H1 (cell line): ENCODE data around the gene ZBTB46. TPM values are rescaled to one million over a fixed set of nuclear protein-coding genes. Genes with fewer than 3 reads are reported as not detected.

ENCODE experiments used
- CTCF ChIA-PET: fragments of 300-600 bp; sonication (Branson Sonifier 250); formaldehyde crosslinking; loops from one replicate; lab custom pipeline; 2021; ENCODE audit not compliant: partially characterized antibody; lab: Charles Lee
- POLR2A ChIA-PET: fragments of 300-600 bp; sonication (Branson Sonifier 250); formaldehyde crosslinking; loops from one replicate; lab custom pipeline; 2021; ENCODE audit warnings: inconsistent platforms; ENCODE audit not compliant: partially characterized antibody; lab: Charles Lee
- DNase-seq, 2 experiments: peaks; one replicate each; pipeline versions ENCODE4 v3.0.0 to v3.0.0-alpha.2; 2010 to 2022; ENCODE audit warnings: low spot score in 2 of 2, low read depth in 1 of 2, mixed read lengths in 1 of 2
- FAIRE-seq: peaks from 2 replicates; lab custom pipeline; 2011; peaks lifted over from hg19 to GRCh38; lab: Jason Lieb, UNC
- H2AFZ ChIP-seq: 2 replicates; pipeline ENCODE4 v1.8.1; 2012; ENCODE audit warnings: low read length, inconsistent platforms
- H2AK5ac ChIP-seq: 2 replicates; pipeline ENCODE4 v1.6.1; 2013; ENCODE audit warnings: low read depth, low read length
- H2BK120ac ChIP-seq: replicated peaks from 2 replicates; pipeline ENCODE3; 2013; ENCODE audit warnings: low read depth, low read length, inconsistent platforms
- H2BK12ac ChIP-seq: 2 replicates; pipeline ENCODE4 v1.6.1; 2013; ENCODE audit warnings: low read depth, low read length
- H2BK15ac ChIP-seq: 2 replicates; pipeline ENCODE4 v1.6.1; 2013; ENCODE audit warnings: low read length
- H2BK20ac ChIP-seq: 2 replicates; pipeline ENCODE4 v1.6.1; 2013; ENCODE audit warnings: low read length
- H2BK5ac ChIP-seq: 2 replicates; pipeline ENCODE4 v1.6.1; 2013; ENCODE audit warnings: low read depth, low read length
- H3K14ac ChIP-seq: 2 replicates; pipeline ENCODE4 v1.6.1; 2013; ENCODE audit warnings: inconsistent platforms; ENCODE audit not compliant: insufficient read length
- H3K18ac ChIP-seq: 2 replicates; pipeline ENCODE4 v1.6.1; 2013; ENCODE audit warnings: low read length; ENCODE audit errors: extremely low read depth
- H3K23ac ChIP-seq: 2 replicates; pipeline ENCODE4 v1.6.1; 2013; ENCODE audit warnings: inconsistent platforms; ENCODE audit not compliant: insufficient read length
- H3K23me2 ChIP-seq: 2 replicates; pipeline ENCODE4 v1.6.1; 2013; ENCODE audit warnings: low read depth, low read length
- H3K27ac ChIP-seq: 2 replicates; pipeline ENCODE4 v1.6.1; 2011; ENCODE audit warnings: low read depth, low read length, inconsistent platforms
- H3K27me3 ChIP-seq, 4 experiments: replicated peaks in 1 of 4; 1 replicate in 1 of 4; 2 replicates in 3 of 4; pipeline versions ENCODE4 v1.6.1 to v1.8.1; 2011 to 2013; ENCODE audit warnings: low read length in 3 of 4, mild to moderate bottlenecking in 3 of 4, inconsistent platforms in 2 of 4, mixed read lengths in 2 of 4, moderate library complexity in 1 of 4; ENCODE audit not compliant: control insufficient read depth in 3 of 4, insufficient read depth in 3 of 4; ENCODE audit errors: extremely low read depth in 1 of 4
- H3K36me3 ChIP-seq, 4 experiments: 2 replicates each; pipeline versions ENCODE4 v1.6.1 to v1.8.1; 2011 to 2013; ENCODE audit warnings: mild to moderate bottlenecking in 4 of 4, low read length in 3 of 4, moderate library complexity in 2 of 4, control low read depth in 1 of 4, inconsistent platforms in 1 of 4; ENCODE audit not compliant: insufficient read depth in 4 of 4, control insufficient read depth in 2 of 4
- H3K4ac ChIP-seq: replicated peaks from 2 replicates; pipeline ENCODE3; 2013; ENCODE audit warnings: low read length, low read depth, mixed read lengths, inconsistent platforms; ENCODE audit not compliant: insufficient read length
- H3K4me1 ChIP-seq, 4 experiments: replicated peaks in 1 of 4; 1 replicate in 1 of 4; 2 replicates in 3 of 4; pipeline versions ENCODE4 v1.6.1 to v1.8.1; 2011 to 2013; ENCODE audit warnings: low read length in 3 of 4, inconsistent platforms in 2 of 4, mixed read lengths in 1 of 4; ENCODE audit not compliant: insufficient read depth in 4 of 4, control insufficient read depth in 3 of 4
- H3K4me2 ChIP-seq, 2 experiments: 2 replicates each; pipeline versions ENCODE4 v1.6.1 to v1.8.1; 2011 to 2013; ENCODE audit warnings: low read depth in 2 of 2, low read length in 2 of 2, control low read depth in 1 of 2, inconsistent platforms in 1 of 2, mild to moderate bottlenecking in 1 of 2; ENCODE audit not compliant: insufficient read depth in 1 of 2
- H3K4me3 ChIP-seq, 4 experiments: fragments of 200-600, 300-600 bp in 1 of 4; sonication (generic), shearing (Covaris generic), sonication (Bioruptor Twin) in 1 of 4; 2 replicates each; pipeline versions ENCODE4 v1.5.1 to v1.8.1; 2011 to 2016; ENCODE audit warnings: low read length in 4 of 4, low read depth in 3 of 4, control low read depth in 2 of 4, inconsistent platforms in 2 of 4, mild to moderate bottlenecking in 2 of 4, mixed read lengths in 1 of 4, moderate library complexity in 1 of 4; ENCODE audit not compliant: insufficient read depth in 2 of 4; ENCODE audit errors: extremely low read depth in 1 of 4
- H3K56ac ChIP-seq: replicated peaks from 2 replicates; pipeline ENCODE3; 2013; ENCODE audit warnings: low read depth, mild to moderate bottlenecking, mixed read lengths, low read length, inconsistent platforms; ENCODE audit not compliant: insufficient read length
- H3K79me1 ChIP-seq: 2 replicates; pipeline ENCODE4 v1.6.1; 2013; ENCODE audit warnings: low read depth, low read length, control low read depth
- H3K79me2 ChIP-seq, 2 experiments: 2 replicates each; pipeline versions ENCODE4 v1.6.1 to v1.8.1; 2012 to 2013; ENCODE audit warnings: low read length in 2 of 2, mild to moderate bottlenecking in 2 of 2, inconsistent platforms in 1 of 2; ENCODE audit not compliant: insufficient read depth in 2 of 2, control insufficient read depth in 1 of 2
- H3K9ac ChIP-seq, 4 experiments: replicated peaks in 1 of 4; 1 replicate in 1 of 4; 2 replicates in 3 of 4; pipeline versions ENCODE4 v1.6.1 to v1.8.1; 2011 to 2013; ENCODE audit warnings: low read depth in 3 of 4, low read length in 3 of 4, control low read depth in 2 of 4, mild to moderate bottlenecking in 2 of 4, moderate library complexity in 2 of 4, inconsistent platforms in 1 of 4; ENCODE audit errors: extremely low read depth in 1 of 4
- H3K9me3 ChIP-seq, 2 experiments: 2 replicates each; pipeline versions ENCODE4 v1.6.1 to v1.8.1; 2012 to 2013; ENCODE audit warnings: mild to moderate bottlenecking in 2 of 2, moderate library complexity in 2 of 2, control low read depth in 1 of 2, inconsistent platforms in 1 of 2, low read depth in 1 of 2, low read length in 1 of 2, mixed read lengths in 1 of 2; ENCODE audit not compliant: insufficient read depth in 2 of 2
- H4K20me1 ChIP-seq, 2 experiments: replicated peaks in 1 of 2; 2 replicates each; pipeline versions ENCODE3 to v1.8.1; 2011 to 2013; ENCODE audit warnings: inconsistent platforms in 2 of 2, low read length in 2 of 2, mild to moderate bottlenecking in 1 of 2; ENCODE audit not compliant: insufficient read depth in 2 of 2, control insufficient read depth in 1 of 2
- H4K5ac ChIP-seq: 2 replicates; pipeline ENCODE4 v1.6.1; 2013; ENCODE audit warnings: low read length, low read depth, mixed read lengths, inconsistent platforms; ENCODE audit not compliant: insufficient read length
- H4K8ac ChIP-seq: 2 replicates; pipeline ENCODE4 v1.8.0; 2013; ENCODE audit warnings: mild to moderate bottlenecking, moderate library complexity, low read length, inconsistent platforms; ENCODE audit not compliant: insufficient read depth; ENCODE audit errors: extremely low read depth
- H4K91ac ChIP-seq: replicated peaks from 2 replicates; pipeline ENCODE3; 2013; ENCODE audit warnings: low read length, mixed read lengths, inconsistent platforms; ENCODE audit not compliant: insufficient read length
- CBX5 ChIP-seq: fragments of 300-800, 300-1000 bp; sonication (generic); IDR thresholded peaks from 2 replicates; pipeline ENCODE4 v1.7.1; 2016; ENCODE audit warnings: antibody characterized with exemption, low read length, low read depth
- CEBPB ChIP-seq: IDR thresholded peaks from 2 replicates; pipeline ENCODE4 v1.6.1; 2012; ENCODE audit warnings: low read depth, low read length
- HDAC2 ChIP-seq, 2 experiments: fragments of 300-600 bp in 1 of 2; sonication (generic) in 1 of 2; IDR thresholded peaks; 2 replicates each; pipeline ENCODE4 v1.6.1; 2011 to 2012; ENCODE audit warnings: low read depth in 2 of 2, low read length in 2 of 2, mild to moderate bottlenecking in 2 of 2, moderate library complexity in 2 of 2, borderline replicate concordance in 1 of 2, inconsistent platforms in 1 of 2
- JUN ChIP-seq: IDR thresholded peaks from 2 replicates; pipeline ENCODE4 v1.6.1; 2011; ENCODE audit warnings: low read depth, mild to moderate bottlenecking, improper control_type of control experiment, low read length
- JUND ChIP-seq: IDR thresholded peaks from 2 replicates; pipeline ENCODE4 v1.6.1; 2011; ENCODE audit warnings: mild to moderate bottlenecking, improper control_type of control experiment, low read length
- KDM4A ChIP-seq: IDR thresholded peaks from one replicate; pipeline ENCODE4 v1.7.1; 2012; ENCODE audit warnings: low read depth, mild to moderate bottlenecking, moderate library complexity, low read length, inconsistent platforms; ENCODE audit not compliant: severe bottlenecking
- MAFK ChIP-seq: IDR thresholded peaks from 2 replicates; pipeline ENCODE4 v1.6.1; 2012; ENCODE audit warnings: low read depth, mild to moderate bottlenecking, improper control_type of control experiment, low read length
- NANOG ChIP-seq: IDR thresholded peaks from 2 replicates; pipeline ENCODE4 v1.6.1; 2011; ENCODE audit warnings: low read length, low read depth, mild to moderate bottlenecking, inconsistent platforms; ENCODE audit not compliant: insufficient read depth, poor library complexity, severe bottlenecking
- PHF8 ChIP-seq: fragments of 200-600 bp; sonication (generic); conservative IDR thresholded peaks from 2 replicates; pipeline ENCODE4 v1.7.1; 2012; ENCODE audit warnings: low read depth, mild to moderate bottlenecking, inconsistent platforms, low read length, moderate library complexity
- POLR2A ChIP-seq, 2 experiments: IDR thresholded peaks; 1 replicate in 1 of 2; 2 replicates in 1 of 2; pipeline ENCODE4 v1.6.1; 2011; ENCODE audit warnings: low read depth in 2 of 2, low read length in 2 of 2, mild to moderate bottlenecking in 2 of 2; ENCODE audit errors: control extremely low read depth in 1 of 2
- POLR2AphosphoS5 ChIP-seq: IDR thresholded peaks from 2 replicates; pipeline ENCODE4 v1.6.1; 2011; ENCODE audit warnings: low read depth, low read length
- SRF ChIP-seq: IDR thresholded peaks from 2 replicates; pipeline ENCODE4 v1.6.1; 2011; ENCODE audit warnings: mild to moderate bottlenecking, low read depth, low read length, moderate library complexity
- WGBS, 2 experiments: shearing (Covaris generic) in 1 of 2; methylation state at CpG; one replicate each; pipeline versions ENCODE4 v1.1.6 to v1.1.7; 2013 to 2015; ENCODE audit warnings: low lambda C conversion rate in 2 of 2, mixed read lengths in 2 of 2, inconsistent platforms in 1 of 2, low coverage in 1 of 2, missing lambda C conversion rate in 1 of 2; ENCODE audit not compliant: insufficient replicate concordance in 2 of 2, insufficient coverage in 1 of 2, insufficient read length in 1 of 2; ENCODE audit errors: extremely low coverage in 1 of 2, missing lambda C conversion rate in 1 of 2; 5-methylcytosine and 5-hydroxymethylcytosine counted together
- polyA plus RNA-seq, 7 experiments: library from polyadenylated mRNA; depleted of rRNA in 3 of 7; stranded (reverse) in 5 of 7; unstranded in 2 of 7; fragments of >200 nt in 5 of 7; fragments of 200-250 nt in 2 of 7; gene quantifications; 1 replicate in 5 of 7; 2 replicates in 1 of 7; 4 replicates in 1 of 7; pipeline versions ENCODE4 v1.2.1 to v1.2.3, GENCODE V29; 2011 to 2013; ENCODE audit warnings: missing spikeins in 2 of 7, mixed read lengths in 2 of 7
- total RNA-seq: library from RNA; stranded (reverse); fragmentation: NEBNext Ultra II Directional; extraction: Animal tissue kit (Norgen Biotek cat#: 25700); gene quantifications from 2 replicates; pipeline ENCODE4 v1.2.1, GENCODE V29; 2021

Gene ZBTB46
- total and polyA plus RNA-seq, 2 of the 8 experiments (the other 6 are each of a cell fraction or from before 2014, with no cell fraction given), result 6.4 to 22.4 TPM

DNA sequence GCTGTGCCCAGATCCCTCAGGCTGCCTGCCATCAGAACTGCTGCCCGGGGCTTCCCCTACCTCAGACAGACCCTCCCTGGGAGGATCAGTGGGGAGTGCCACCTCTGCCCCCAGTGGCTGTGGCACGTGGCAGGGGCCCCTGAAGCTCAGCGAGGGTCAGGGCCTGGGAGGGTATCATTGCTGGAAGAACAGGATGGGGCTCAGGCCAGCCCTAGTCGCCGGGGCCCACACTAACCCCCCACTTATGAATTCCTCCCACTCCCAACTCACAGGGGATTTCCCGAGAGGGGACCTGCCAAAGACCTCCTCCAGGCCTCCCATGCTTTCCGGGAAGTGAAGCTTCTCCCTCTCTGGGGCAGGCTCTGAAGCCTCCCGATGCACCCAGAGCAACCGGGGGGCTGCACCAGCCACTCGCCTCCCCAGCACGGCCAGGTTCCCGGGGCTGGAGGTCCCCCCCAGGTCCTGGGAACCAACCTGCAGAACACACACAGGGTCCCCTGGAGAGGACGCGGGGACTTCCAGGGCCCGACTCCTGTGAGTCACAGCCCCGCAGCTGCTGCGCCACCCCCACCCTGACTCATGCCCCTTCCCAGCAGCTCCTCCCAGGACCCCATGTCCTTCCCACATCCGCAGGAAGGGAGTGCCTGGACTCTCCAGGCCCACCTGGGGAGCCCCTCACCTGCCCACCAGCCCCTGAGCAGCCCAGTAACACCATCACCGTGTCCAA, 132.2 kb downstream of the ZBTB46 start:
- H3K79me2 ChIP-seq, result no peaks in the 10 kb centered on the region
- DNase-seq (no peak), FAIRE-seq (no peak)
- H3K14ac ChIP-seq, result no peak overlapping the region
- H4K20me1 ChIP-seq, result peaks cover 2 to 10% of the 10 kb centered on the region in 2 experiments
- no peak for TF ChIP-seq MAFK
- TF ChIP-seq JUND, result no peak
- TF ChIP-seq JUN, result no peak
- TF ChIP-seq HDAC2 (IDR thresholded peaks at IDR 0.05; ENCODE audit: borderline replicate concordance in 1 of 2, low read depth in 2 of 2, low read length in 2 of 2), result no peak
- TF ChIP-seq PHF8, result no peak
- no peak for TF ChIP-seq KDM4A
- no peak for TF ChIP-seq CEBPB
- TF ChIP-seq POLR2A (IDR thresholded peaks at IDR 0.05; ENCODE audit: control extremely low read depth in 1 of 2, low read depth in 2 of 2, low read length in 2 of 2), result peak; percentile 16 to 19; a peak in 2 of 3 replicates
- TF ChIP-seq CBX5, result no peak
- peak; percentile 10; the same call in 1 of the 2 replicates for TF ChIP-seq POLR2AphosphoS5
- TF ChIP-seq NANOG, result no peak
- TF ChIP-seq SRF, result no peak
- no peak overlapping the region for H3K27ac ChIP-seq
- CTCF ChIA-PET, result interaction anchor here (0.6 to 2.4 kb wide), 6 partner anchors 9 to 240 kb away, joined by 3 to 9 read pairs (median 4); partner anchors contain the start of genes ARFRP1 and ZGPAT
- 84% methylated on average over 14 of the region's 19 CpGs; no CpG with 5 or more reads in 1 of the 2 experiments for WGBS, 2 experiments
- no peaks in the 10 kb centered on the region for H3K9me3 ChIP-seq
- H2BK20ac ChIP-seq, result no peak overlapping the region
- POLR2A ChIA-PET, result interaction anchor here (0.5 to 4.2 kb wide), 21 partner anchors 10 to 510 kb away, joined by 3 to 31 read pairs (median 3); partner anchors contain the start of genes LIME1, RTEL1, SLC2A4RG and UCKL1
- no peaks in the 10 kb centered on the region for H3K79me1 ChIP-seq
- H3K23ac ChIP-seq, result no peak overlapping the region
- no peak overlapping the region for H4K91ac ChIP-seq
- no peak overlapping the region for H2BK5ac ChIP-seq
- no peaks in the 10 kb centered on the region for H3K27me3 ChIP-seq
- no peak overlapping the region for H3K4me2 ChIP-seq
- no peak overlapping the region for H3K4ac ChIP-seq
- H4K8ac ChIP-seq, result peak overlapping the region; percentile 65; the same call in 1 of the 2 replicates
- H3K4me3 ChIP-seq, result no peak overlapping the region
- no peak overlapping the region for H2BK12ac ChIP-seq
- peaks cover 0 to 3% (median 0%) of the 10 kb centered on the region in 4 experiments; a peak in 1 of 8 replicates for H3K36me3 ChIP-seq
- H2BK15ac ChIP-seq, result no peak overlapping the region
- peaks cover 0 to 12% (median 7%) of the 10 kb centered on the region in 4 experiments; a peak in 4 of 7 replicates for H3K4me1 ChIP-seq
- H3K18ac ChIP-seq, result no peak overlapping the region
- H4K5ac ChIP-seq, result no peak overlapping the region
- H2AFZ ChIP-seq, result no peak overlapping the region
- no peak overlapping the region for H2BK120ac ChIP-seq
- no peak overlapping the region for H3K56ac ChIP-seq
- H3K23me2 ChIP-seq, result peaks cover 5% of the 10 kb centered on the region; the same call in 1 of the 2 replicates
- H3K9ac ChIP-seq, result no peak overlapping the region
- H2AK5ac ChIP-seq, result no peak overlapping the region
